Measurements from ENCODE around the gene JTB. TPM values are rescaled to one million over a fixed set of nuclear protein-coding genes. Genes with fewer than 3 reads are reported as not detected.

JTB gene
- total RNA-seq, 4 donors from 2014 or later, result 179 to 218 (median 201) TPM

DNA sequence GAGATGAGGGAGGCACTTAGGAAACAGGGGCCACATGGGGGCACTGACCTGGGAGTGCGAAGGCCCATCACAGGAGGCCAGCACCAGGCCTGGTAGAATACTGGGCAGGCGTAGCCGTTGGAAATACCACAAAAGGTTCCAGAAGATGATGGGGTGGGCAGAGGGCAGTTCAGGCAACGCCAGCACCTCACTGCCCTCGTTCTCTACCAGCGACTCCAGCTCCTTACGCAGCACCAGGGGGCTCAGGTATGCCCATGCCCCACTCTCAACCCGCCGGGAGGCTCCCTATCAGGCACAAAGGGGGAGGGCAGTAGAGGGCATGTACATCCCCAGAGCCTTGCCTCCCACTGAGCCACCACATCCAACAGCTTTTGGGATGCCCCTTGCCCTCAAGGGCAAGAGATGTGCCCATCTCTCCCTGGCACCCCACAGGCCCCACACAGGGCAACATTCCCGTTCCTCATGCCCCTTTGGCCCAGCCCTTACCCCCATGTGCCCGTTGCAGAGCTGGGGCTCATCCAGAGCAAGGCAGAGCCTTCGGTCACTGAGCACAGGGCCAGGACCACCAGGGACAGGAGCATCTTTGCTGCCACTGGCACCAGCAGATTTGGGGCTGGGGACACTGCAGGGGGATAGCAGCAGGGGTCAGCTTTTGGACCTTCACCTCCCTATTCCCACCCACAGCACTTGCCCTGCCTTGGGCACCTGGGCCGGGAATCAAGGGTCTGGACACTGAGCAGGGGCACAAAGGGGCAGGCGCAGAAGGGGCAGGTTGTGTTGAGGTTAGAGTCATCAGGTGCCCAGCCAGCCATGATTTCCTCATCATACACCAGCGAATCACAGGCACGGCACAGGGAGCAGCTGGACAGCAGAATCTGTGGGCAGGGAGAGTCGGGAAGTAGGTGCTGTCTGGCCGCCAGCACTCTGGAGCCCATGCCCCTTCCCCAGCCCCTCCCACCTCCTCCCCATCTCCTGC is 45.0 kb downstream of the JTB start:
- TF ChIP-seq, protein P1, sequence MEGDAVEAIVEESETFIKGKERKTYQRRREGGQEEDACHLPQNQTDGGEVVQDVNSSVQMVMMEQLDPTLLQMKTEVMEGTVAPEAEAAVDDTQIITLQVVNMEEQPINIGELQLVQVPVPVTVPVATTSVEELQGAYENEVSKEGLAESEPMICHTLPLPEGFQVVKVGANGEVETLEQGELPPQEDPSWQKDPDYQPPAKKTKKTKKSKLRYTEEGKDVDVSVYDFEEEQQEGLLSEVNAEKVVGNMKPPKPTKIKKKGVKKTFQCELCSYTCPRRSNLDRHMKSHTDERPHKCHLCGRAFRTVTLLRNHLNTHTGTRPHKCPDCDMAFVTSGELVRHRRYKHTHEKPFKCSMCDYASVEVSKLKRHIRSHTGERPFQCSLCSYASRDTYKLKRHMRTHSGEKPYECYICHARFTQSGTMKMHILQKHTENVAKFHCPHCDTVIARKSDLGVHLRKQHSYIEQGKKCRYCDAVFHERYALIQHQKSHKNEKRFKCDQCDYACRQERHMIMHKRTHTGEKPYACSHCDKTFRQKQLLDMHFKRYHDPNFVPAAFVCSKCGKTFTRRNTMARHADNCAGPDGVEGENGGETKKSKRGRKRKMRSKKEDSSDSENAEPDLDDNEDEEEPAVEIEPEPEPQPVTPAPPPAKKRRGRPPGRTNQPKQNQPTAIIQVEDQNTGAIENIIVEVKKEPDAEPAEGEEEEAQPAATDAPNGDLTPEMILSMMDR (IDR thresholded peaks at IDR 0.05), result no peak
- TF ChIP-seq POLR2A (IDR thresholded peaks at IDR 0.05), result no peak
- 95% methylated on average over 18 of the region's 18 CpGs for WGBS, 2 donors
- intact Hi-C loops (cut with DNase I; ENCODE audit: low total_unique reads), result no loop called here

DNA sequence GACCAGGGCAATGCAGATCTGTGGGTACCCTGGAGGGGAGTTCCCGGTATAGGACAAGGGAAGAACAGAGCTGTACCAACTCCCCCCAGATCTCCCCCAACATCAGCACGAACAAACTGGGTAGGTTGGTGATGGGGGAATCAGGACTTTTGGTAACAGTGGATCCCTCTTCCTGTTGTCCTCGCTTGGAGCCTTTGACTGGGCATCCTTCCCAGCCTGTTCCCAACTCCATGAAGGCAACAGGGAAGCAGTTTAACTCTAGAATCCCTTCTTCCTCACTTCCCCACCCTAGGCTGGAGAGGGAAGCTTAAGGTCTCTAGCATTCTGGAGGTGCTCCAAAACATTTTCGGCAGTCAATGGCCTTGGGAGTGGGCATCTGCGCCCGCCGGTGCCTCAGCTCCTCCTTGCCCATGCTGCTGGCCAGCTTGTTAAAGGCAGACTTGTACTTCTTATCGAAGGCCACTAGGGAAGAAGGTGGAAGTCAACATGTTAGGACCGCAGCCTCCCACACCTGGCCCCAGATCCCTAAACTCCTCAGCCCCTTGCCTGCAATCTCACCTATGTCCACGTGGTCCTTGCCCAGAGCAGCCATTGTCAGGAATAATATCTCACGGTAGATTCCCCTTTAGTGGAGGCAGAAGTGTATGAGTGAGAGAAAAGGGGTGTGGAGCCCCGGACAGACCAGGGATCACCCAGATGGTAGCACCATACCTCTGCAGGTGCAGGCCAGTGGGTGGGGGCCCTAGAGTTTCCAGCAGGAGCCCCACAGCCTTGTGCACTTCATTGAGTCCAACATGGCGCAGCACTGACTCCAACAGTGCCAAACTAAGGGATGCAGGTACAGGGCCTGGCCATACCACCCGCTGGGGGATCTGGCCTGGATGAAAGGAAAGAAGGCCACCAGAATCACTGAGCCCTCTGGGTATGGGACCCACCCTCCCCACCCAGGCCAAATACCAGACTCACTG is 47.2 kb downstream of the JTB start:
- WGBS, 2 donors, result 85 to 88% methylated on average over 14 of the region's 14 CpGs
- no peak overlapping the region for H3K4me3 ChIP-seq (ENCODE audit: low read depth, poor library complexity, severe bottlenecking)
- intact Hi-C loops (cut with DNase I; ENCODE audit: low total_unique reads), result no loop called here
- TF ChIP-seq, protein P1 (IDR thresholded peaks at IDR 0.05), result no peak
- no peak for TF ChIP-seq POLR2A (IDR thresholded peaks at IDR 0.05)
- no peak for DNase-seq (ENCODE audit: low spot score in 2 of 2)

More for the DNA sequence above, 45.0 kb downstream of the JTB start:
- DNase-seq (ENCODE audit: low spot score in 2 of 2), result no peak
- no peak overlapping the region for H3K4me3 ChIP-seq (ENCODE audit: low read depth, poor library complexity, severe bottlenecking)

DNA sequence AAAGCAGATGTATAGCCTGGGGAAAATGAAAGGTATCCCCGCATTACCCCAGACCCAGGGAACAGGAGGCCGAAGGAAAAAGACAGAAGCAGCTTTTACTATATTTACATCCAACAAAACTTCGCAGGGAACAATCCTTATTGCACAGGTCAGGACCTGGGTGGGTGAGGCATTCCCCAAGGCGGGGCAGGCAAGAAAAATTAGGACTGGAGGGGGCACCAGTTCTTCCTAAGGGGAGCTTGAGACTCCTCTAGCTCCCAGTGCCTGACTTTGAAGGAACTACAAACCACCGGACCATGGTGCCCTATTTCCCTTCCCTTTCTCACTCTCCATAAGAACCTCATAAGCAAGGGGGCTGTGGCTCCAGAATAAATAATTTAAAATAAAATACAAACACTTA is 48.0 kb downstream of the JTB start:
- no peak for DNase-seq (ENCODE audit: low spot score in 2 of 2)
- no peak overlapping the region for H3K4me3 ChIP-seq (ENCODE audit: low read depth, poor library complexity, severe bottlenecking)
- TF ChIP-seq, protein P1 (IDR thresholded peaks at IDR 0.05), result no peak
- TF ChIP-seq POLR2A (IDR thresholded peaks at IDR 0.05), result no peak
- intact Hi-C loops (cut with DNase I; ENCODE audit: low total_unique reads), result no loop called here
- 81 to 83% methylated on average over 5 of the region's 5 CpGs for WGBS, 2 donors

DNA sequence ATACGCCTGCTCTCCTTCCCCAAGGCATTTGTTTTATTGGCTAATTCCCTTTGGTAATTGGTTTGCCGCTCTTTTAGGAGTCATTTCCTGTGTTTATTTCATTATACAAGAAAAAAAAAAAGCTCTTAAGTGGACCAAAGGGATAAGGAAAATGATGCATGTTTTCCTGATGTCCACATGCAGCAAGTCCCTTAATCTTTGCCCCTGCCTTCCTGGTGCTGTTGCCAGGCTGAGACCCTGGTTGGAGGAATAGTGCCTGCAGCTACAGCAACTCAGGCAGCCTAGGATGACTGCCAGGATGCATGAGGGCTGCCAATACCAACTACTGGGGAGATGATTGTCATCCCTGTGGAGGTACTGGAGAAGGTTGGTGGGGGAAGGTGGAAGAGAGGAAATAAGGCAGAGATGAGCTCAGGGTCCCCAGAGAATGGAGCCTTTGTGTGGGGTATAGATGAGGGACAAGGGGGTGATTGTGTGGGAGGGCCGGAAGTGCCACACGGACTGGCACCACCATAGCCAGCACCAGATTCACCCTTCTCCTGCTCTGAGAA is 48.6 kb downstream of the JTB start:
- H3K4me3 ChIP-seq (ENCODE audit: low read depth, poor library complexity, severe bottlenecking), result no peak overlapping the region
- TF ChIP-seq, protein P1 (IDR thresholded peaks at IDR 0.05), result no peak
- no peak for TF ChIP-seq POLR2A (IDR thresholded peaks at IDR 0.05)
- 52 to 53% methylated on average over 4 of the region's 4 CpGs for WGBS, 2 donors
- DNase-seq (ENCODE audit: low spot score in 2 of 2), result no peak
- intact Hi-C loops (cut with DNase I; ENCODE audit: low total_unique reads), result no loop called here

DNA sequence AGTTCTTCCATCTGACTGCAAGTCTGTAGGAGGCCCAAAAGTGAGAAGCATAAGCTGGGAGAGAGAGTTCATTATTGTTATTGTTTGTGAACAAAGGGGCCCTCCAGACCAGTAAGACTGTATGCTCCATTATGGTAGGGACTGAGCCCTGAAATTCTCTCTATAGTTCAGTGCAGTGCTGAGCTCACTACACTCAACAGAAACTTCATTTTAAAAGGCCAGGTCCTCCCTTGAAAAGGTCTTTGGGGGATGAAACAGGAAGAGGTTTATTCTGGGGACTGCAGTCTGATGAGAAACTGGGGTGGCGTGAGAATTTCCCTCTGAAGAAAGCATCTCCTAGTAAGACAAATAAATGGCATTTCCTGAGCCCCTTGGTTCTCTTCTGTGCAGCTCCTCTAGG is 49.2 kb downstream of the JTB start:
- no peak for DNase-seq (ENCODE audit: low spot score in 2 of 2)
- TF ChIP-seq POLR2A (IDR thresholded peaks at IDR 0.05), result no peak
- TF ChIP-seq, protein P1 (IDR thresholded peaks at IDR 0.05), result no peak
- intact Hi-C loops (cut with DNase I; ENCODE audit: low total_unique reads), result no loop called here
- WGBS, 2 donors, result 83 to 88% methylated on average over 1 of the region's 1 CpG
- H3K4me3 ChIP-seq (ENCODE audit: low read depth, poor library complexity, severe bottlenecking), result no peak overlapping the region

All from lower leg skin (tissue), 4 donors.